ENCODE measurements around the gene ADAMTS14.
A peak's percentile ranks its signal among the peaks of the same experiment; 100 is the strongest.
"Not testable (repeated sequence)": the region's sequence is repeated elsewhere in the genome, so short reads cannot be mapped to it uniquely, and the experiment has no call there.

ADAMTS14 gene, protein sequence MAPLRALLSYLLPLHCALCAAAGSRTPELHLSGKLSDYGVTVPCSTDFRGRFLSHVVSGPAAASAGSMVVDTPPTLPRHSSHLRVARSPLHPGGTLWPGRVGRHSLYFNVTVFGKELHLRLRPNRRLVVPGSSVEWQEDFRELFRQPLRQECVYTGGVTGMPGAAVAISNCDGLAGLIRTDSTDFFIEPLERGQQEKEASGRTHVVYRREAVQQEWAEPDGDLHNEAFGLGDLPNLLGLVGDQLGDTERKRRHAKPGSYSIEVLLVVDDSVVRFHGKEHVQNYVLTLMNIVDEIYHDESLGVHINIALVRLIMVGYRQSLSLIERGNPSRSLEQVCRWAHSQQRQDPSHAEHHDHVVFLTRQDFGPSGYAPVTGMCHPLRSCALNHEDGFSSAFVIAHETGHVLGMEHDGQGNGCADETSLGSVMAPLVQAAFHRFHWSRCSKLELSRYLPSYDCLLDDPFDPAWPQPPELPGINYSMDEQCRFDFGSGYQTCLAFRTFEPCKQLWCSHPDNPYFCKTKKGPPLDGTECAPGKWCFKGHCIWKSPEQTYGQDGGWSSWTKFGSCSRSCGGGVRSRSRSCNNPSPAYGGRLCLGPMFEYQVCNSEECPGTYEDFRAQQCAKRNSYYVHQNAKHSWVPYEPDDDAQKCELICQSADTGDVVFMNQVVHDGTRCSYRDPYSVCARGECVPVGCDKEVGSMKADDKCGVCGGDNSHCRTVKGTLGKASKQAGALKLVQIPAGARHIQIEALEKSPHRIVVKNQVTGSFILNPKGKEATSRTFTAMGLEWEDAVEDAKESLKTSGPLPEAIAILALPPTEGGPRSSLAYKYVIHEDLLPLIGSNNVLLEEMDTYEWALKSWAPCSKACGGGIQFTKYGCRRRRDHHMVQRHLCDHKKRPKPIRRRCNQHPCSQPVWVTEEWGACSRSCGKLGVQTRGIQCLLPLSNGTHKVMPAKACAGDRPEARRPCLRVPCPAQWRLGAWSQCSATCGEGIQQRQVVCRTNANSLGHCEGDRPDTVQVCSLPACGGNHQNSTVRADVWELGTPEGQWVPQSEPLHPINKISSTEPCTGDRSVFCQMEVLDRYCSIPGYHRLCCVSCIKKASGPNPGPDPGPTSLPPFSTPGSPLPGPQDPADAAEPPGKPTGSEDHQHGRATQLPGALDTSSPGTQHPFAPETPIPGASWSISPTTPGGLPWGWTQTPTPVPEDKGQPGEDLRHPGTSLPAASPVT

GRCh38 chr10:70672165-70673042 is at the start of gene ADAMTS14:
Gene ADAMTS14 (plus strand): TSS chr10:70672506. CDS start chr10:70672803, 297 bp downstream.
- DNase-seq (ENCODE audit: low read depth, low spot score) = no peak

- DNase-seq (ENCODE audit: low read depth, low spot score) = no peak
These were observed 49.8 kb upstream of the ADAMTS14 start for GRCh38 chr10:70622541-70622940.

GRCh38 chr10:70622981-70623844 is 49.1 kb upstream of the ADAMTS14 start:
- no peak for DNase-seq (ENCODE audit: low read depth, low spot score)

GRCh38 chr10:70626056-70626455 is 46.2 kb upstream of the ADAMTS14 start:
- DNase-seq (ENCODE audit: low read depth, low spot score) = no peak

DNA sequence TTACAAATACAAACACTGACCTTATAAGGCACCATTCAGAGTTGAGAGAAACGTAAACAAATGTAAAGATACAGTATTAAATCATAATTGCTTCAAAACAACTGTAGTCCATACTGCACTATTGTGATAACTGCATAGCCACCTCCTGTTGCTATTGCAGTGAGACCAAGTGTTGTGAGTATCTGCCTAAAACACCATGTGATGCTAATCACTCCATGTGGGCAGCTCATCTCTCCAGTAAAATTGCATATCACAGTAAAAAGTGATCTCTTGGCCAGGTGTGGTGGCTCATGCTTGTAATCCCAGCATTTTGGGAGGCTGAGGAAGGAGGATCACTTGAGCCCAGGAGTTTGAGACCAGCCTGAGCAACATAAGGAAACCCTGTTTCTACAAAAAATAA is 43.0 kb upstream of the ADAMTS14 start:
- DNase-seq (ENCODE audit: low read depth, low spot score) = no peak

DNA sequence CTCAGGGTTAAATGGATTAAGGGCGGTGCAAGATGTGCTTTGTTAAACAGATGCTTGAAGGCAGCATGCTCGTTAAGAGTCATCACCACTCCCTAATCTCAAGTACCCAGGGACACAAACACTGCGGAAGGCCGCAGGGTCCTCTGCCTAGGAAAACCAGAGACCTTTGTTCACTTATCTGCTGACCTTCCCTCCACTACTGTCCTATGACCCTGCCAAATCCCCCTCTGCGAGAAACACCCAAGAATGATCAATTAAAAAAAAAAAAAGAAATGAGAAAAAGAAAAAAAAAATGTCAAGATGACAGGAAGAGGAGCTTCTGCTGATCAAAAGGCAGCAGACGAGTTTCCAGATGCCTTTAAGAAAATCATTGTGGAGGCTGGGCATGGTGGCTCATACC is 40.6 kb upstream of the ADAMTS14 start:
- not testable (repeated sequence) for DNase-seq (ENCODE audit: low read depth, low spot score)

GRCh38 chr10:70634011-70634410 is 38.3 kb upstream of the ADAMTS14 start:
- no peak for DNase-seq (ENCODE audit: low read depth, low spot score)

DNA sequence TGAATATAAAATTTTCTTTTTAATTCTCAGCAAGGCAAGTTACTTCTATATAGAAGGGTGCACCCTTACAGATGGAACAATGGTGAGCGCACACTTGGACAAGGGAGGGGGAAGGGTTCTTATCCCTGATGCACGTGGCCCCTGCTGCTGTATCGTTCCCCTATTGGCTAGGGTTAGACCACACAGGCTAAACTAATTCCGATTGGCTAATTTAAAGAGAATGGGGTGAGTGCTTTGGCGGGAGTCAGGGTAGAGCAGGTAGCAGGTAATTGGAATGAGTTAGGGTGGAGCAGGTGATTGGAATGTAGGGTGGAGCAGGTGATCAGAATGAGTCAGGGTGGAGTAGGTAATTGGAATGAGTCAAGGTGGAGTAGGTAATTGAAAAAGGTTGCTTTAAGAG is 37.8 kb upstream of the ADAMTS14 start:
- not testable (repeated sequence) for DNase-seq (ENCODE audit: low read depth, low spot score)

DNA sequence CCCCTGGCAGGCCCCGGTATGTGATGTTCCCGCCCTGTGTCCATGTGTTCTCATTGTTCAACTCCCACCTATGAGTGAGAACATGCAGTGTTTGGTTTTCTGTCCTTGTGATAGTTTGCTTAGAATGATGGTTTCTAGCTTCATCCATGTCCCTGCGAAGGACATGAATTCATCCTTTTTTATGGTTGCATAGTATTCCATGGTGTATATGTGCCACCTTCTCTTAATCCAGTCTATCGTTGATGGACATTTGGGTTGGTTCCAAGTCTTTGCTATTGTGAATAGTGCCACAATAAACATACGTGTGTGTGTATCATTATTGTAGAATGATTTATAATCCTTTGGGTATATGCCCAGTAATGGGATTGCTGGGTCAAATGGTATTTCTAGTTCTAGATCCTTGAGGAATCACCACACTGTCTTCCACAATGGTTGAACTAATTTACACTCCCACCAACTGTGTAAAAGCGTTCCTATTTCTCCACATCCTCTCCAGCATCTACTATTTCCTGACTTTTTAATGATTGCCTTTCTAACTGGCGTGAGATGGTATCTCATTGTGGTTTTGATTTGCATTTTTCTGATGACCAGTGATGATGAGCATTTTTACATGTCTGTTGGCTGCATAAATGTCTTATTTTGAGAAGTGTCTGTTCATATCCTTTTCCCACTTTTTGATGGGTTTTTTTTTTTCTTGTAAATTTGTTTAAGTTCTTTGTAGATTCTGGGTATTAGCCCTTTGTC is 32.5 kb upstream of the ADAMTS14 start:
- not testable (repeated sequence) for DNase-seq (ENCODE audit: low read depth, low spot score)

DNA sequence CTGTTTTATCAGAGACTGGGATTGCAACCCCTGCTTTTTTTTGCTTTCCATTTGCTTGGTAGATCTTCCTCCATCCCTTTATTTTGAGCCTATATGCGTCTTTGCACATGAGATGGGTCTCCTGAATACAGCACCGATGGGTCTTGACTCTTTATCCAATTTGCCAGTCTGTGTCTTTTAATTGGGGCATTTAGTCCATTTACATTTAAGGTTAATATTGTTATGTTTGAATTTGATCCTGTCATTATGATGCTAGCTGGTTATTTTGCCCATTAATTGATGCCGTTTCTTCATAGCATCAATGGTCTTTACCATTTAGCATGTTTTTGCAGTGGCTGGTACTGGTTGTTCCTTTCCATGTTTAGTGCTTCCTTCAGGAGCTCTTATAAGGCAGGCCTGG is 29.0 kb upstream of the ADAMTS14 start:
- DNase-seq (ENCODE audit: low read depth, low spot score) = not testable (repeated sequence)

- DNase-seq (ENCODE audit: low read depth, low spot score) = not testable (repeated sequence)
These were observed 27.3 kb upstream of the ADAMTS14 start for GRCh38 chr10:70644959-70645358.

GRCh38 chr10:70647086-70647485 is 25.2 kb upstream of the ADAMTS14 start:
- no peak for DNase-seq (ENCODE audit: low read depth, low spot score)

DNA sequence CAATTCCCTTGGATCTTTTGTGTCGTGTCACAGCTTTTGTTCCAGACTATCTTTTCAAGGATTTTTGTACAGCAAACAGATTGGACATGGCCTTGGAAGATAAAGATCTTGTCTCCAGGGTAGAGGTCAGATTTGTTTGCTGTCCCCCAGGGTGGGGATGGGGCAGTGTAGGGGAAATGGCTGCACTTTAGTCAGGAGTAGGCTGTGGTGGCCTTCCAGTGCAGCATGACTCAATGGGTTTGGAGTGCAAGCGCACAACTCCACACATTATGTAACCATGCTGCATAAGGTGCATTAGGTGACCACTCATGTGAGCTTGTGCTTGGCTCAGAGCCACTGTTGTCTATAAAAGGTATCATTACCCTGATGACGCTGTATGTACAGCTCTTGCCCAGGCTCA is 23.9 kb upstream of the ADAMTS14 start:
- no peak for DNase-seq (ENCODE audit: low read depth, low spot score)

- DNase-seq (ENCODE audit: low read depth, low spot score) = no peak
These were observed 22.8 kb upstream of the ADAMTS14 start for GRCh38 chr10:70649526-70649925.

DNA sequence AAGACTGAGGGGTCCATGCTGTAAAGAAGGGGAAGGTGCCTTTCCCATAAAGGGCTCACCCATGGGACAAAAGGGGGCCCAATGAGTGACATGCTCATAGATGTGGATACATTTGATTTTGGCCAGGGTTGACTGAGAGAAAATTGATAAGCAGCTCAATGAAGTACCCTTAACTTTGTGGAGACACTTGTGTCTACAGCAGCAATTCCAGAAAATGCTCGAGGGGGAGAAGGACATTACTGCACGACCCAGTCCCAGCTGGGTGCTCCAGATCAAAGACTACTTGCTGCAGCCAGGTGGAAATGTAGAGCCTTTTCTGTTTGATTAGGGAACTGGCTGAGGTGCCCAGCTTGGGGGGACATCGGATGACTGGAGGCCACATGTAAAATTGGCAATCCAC is 22.2 kb upstream of the ADAMTS14 start:
- DNase-seq (ENCODE audit: low read depth, low spot score) = no peak

GRCh38 chr10:70650718-70651117 is 21.6 kb upstream of the ADAMTS14 start:
- no peak for DNase-seq (ENCODE audit: low read depth, low spot score)

DNA sequence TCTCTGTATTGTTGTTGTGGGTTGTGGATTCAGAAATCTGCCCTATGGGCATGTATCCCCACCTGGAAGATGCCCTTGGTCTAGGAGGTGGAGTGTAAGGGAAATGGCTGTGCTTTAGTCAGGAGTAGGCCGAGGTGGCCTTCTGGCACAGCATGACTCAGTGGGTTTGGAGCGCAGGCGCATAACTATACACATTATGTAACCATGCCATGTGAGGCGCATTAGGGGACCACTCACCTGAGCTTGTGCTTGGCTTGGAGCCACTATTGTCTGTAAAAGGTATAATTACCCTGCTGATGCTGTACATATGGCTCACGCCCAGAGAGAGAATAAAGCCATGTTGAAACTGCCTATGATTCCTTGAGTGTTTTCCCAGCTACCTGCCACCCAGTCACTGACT is 20.6 kb upstream of the ADAMTS14 start:
- no peak for DNase-seq (ENCODE audit: low read depth, low spot score)

DNA sequence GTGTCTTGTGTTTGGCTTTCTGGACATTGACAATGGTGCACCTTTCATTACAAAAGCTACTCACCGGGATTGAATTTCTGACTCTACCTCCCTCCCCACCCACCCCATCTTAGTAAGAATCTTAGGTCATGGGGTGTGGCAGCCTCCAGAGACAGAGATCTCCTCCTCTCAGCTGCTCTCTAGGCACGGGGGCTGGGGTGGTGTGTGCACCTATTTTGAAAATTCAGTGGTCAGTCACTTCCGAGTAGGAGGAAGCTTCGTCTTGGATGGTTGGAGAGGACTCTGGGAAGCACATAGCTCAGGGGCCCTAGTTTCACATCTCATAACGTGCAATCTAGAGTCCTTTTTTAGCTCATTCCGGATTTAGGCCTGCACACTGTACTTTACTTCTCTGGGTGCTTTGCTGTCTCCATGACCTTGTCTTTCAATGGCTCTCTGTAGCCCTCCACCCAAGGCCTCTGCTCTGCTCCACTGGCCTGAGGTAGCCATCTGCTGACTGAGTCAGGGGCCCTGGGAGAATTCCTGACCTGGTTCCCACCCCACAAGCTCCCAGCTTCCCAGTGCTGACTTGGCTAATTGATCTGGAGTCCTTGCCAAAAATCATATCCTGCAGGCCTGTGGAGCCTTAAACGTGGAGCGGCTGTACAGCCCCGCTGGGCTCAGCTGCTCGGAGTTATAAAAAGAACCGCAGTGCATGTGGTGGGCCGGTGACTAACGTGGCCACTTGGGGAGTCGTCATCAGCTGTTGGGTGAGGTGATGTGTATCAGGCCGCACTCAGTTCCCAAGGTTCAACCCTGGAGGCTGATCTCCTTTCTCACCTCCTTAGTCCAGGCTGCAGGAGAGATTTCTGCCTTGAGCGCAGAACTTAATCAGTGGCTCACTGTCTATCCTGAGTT is 19.3 kb upstream of the ADAMTS14 start:
- DNase-seq (ENCODE audit: low read depth, low spot score) = peak; percentile 99

Measured in smooth muscle cell of the brain vasculature (primary cell).